Upper lobe of left lung (tissue), 6 donors: ENCODE results near the gene SLC38A5. TPM values are rescaled to one million over a fixed set of nuclear protein-coding genes. Genes with fewer than 3 reads are reported as not detected.

Source experiments
- ATAC-seq, 2 donors: fragments of 200-7000 bp; cut with Tn5 transposase; one replicate each; pipeline ENCODE4 v1.9.1; 2022; ENCODE audit warnings: mild to moderate bottlenecking in 2 of 2, moderate library complexity in 2 of 2; ENCODE audit not compliant: low FRiP score in 2 of 2
- DNase-seq, 2 donors: peaks; one replicate each; pipeline ENCODE4 v3.0.0-alpha.2; 2019 to 2020
- H3K27ac ChIP-seq, 4 donors: fragments of 200-600 bp; sonication (generic); one replicate each; pipeline ENCODE4 v1.5.1; 2016 to 2019
- H3K27me3 ChIP-seq, 4 donors: fragments of 200-600 bp; sonication (generic); one replicate each; pipeline ENCODE4 v1.5.1; 2017 to 2019
- H3K36me3 ChIP-seq, 4 donors: fragments of 200-600 bp; sonication (generic); one replicate each; pipeline ENCODE4 v1.5.1; 2016 to 2019
- H3K4me1 ChIP-seq, 4 donors: fragments of 200-600 bp; sonication (generic); one replicate each; pipeline ENCODE4 v1.5.1; 2018 to 2019
- H3K4me3 ChIP-seq, 4 donors: fragments of 200-600 bp; sonication (generic); one replicate each; pipeline ENCODE4 v1.5.1; 2017 to 2019; ENCODE audit warnings: mild to moderate bottlenecking in 2 of 4, moderate library complexity in 1 of 4
- H3K9me3 ChIP-seq, 4 donors: fragments of 200-600 bp; sonication (generic); one replicate each; pipeline ENCODE4 v1.5.1; 2018 to 2019
- EP300 ChIP-seq, 4 donors: sonication (generic); formaldehyde crosslinking; IDR thresholded peaks; one replicate each; pipeline ENCODE4 v1.5.1; 2017; ENCODE audit warnings: antibody characterized with exemption in 4 of 4, control low read depth in 2 of 4
- POLR2A ChIP-seq, 4 donors: fragments of 450-650 bp; IDR thresholded peaks; one replicate each; pipeline ENCODE4 v1.5.1; 2016 to 2017; ENCODE audit warnings: antibody characterized with exemption in 4 of 4, mild to moderate bottlenecking in 2 of 4
- POLR2AphosphoS5 ChIP-seq, 2 donors: sonication (generic); formaldehyde crosslinking; IDR thresholded peaks; one replicate each; pipeline ENCODE4 v1.5.1; 2017; ENCODE audit warnings: antibody characterized with exemption in 2 of 2
- WGBS, 2 donors: methylation state at CpG; one replicate each; pipeline ENCODE4 v1.1.5; 2017 to 2018; 5-methylcytosine and 5-hydroxymethylcytosine counted together
- total RNA-seq, 6 donors: library from RNA; depleted of rRNA in 4 of 6; stranded (reverse); fragments of >200 nt in 4 of 6; gene quantifications; one replicate each; pipeline versions ENCODE4 v1.1.0 to v1.2.1, GENCODE V29; 2016 to 2021
- TF ChIP-seq, protein P1 (sequence below), 6 experiments: fragments of 450-650 bp in 4 of 6; fragments of 200-600 bp in 2 of 6; sonication (generic) in 2 of 6; IDR thresholded peaks; one replicate each; pipeline ENCODE4 v1.5.1; 2016 to 2019; ENCODE audit warnings: antibody characterized with exemption in 6 of 6
- donor health status: DM: no; HTN: no; CAD: no; lungs with moderate emphysema.
- donor health status: DM: no; HTN: yes; CAD: no; lungs with severe emphysema.

The SLC38A5 gene
- total RNA-seq, 6 donors from 2014 or later: 10.2 to 32.4 (median 17.9) TPM

DNA sequence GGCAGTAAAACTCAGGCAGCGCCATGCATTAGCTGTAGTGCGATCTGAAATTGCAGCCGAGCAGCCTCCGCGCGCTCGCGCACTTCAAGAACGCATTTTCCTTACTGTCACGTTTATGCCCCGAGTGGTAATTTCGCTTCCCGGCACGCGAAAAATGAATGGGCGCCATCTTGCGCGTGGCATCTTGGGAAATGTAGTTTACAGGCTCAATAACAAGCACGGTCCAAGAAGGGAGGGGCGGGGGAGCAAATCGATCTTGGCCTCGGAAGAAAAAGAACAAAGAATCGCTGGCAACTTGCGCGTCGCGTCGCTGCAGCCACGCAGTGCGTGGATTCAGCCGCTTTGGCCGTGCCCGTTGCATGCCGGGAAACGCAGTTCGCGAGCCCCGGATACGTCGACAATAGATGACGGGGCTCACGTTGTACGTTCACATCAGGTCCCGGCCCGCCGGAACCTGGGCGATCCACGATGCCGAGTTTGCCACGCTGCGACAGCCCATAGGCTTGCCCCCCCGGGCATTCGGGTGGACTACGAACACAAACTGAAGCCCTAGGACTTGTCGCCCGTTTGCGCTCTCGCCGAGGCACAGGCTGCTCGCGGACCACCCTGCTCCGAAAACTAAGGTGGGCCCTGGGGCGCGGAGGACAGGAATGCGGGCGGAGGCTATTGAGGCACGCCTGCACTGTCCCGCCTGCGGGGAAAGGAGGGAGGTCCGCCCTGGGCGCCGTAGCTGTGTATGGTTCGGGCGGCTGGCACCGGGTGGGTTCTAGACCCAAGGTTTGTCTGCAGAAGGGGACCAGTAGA is 5.9 kb upstream of the SLC38A5 start, which contains the start of gene FTSJ1:
TSS of gene FTSJ1 (plus strand) at position 426 of the 804 bp plus-strand sequence. CDS start 1,849 bp downstream, outside the sequence.
- TF ChIP-seq EP300 (IDR thresholded peaks at IDR 0.05) (no peak), POLR2A (IDR thresholded peaks at IDR 0.05) (peak in 3 of 4 donors; percentile 46 to 61 (median 54)), POLR2AphosphoS5 (IDR thresholded peaks at IDR 0.05) (peak; percentile 63 to 81)
- TF ChIP-seq, protein P1, sequence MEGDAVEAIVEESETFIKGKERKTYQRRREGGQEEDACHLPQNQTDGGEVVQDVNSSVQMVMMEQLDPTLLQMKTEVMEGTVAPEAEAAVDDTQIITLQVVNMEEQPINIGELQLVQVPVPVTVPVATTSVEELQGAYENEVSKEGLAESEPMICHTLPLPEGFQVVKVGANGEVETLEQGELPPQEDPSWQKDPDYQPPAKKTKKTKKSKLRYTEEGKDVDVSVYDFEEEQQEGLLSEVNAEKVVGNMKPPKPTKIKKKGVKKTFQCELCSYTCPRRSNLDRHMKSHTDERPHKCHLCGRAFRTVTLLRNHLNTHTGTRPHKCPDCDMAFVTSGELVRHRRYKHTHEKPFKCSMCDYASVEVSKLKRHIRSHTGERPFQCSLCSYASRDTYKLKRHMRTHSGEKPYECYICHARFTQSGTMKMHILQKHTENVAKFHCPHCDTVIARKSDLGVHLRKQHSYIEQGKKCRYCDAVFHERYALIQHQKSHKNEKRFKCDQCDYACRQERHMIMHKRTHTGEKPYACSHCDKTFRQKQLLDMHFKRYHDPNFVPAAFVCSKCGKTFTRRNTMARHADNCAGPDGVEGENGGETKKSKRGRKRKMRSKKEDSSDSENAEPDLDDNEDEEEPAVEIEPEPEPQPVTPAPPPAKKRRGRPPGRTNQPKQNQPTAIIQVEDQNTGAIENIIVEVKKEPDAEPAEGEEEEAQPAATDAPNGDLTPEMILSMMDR (IDR thresholded peaks at IDR 0.05): no peak
- Histone ChIP-seq H3K36me3 (peaks cover 0 to 6% (median under 1%) of the 10 kb centered on the region in 4 donors), H3K9me3 (no peaks in the 10 kb centered on the region), H3K4me1 (peaks cover 0 to 15% (median 2%) of the 10 kb centered on the region in 4 donors), H3K4me3 (peak within 1 kb of the TSS; percentile 27 to 79 (median 68)), H3K27me3 (no peaks in the 10 kb centered on the region), H3K27ac (peak within 1 kb of the TSS; percentile 49 to 90 (median 82))
- peak; percentile 85 to 94 for DNase-seq
- ATAC-seq: peak; percentile 93 to 98
- 1 to 39% methylated on average over 14 to 70 of the region's 75 CpGs for WGBS, 2 donors

DNA sequence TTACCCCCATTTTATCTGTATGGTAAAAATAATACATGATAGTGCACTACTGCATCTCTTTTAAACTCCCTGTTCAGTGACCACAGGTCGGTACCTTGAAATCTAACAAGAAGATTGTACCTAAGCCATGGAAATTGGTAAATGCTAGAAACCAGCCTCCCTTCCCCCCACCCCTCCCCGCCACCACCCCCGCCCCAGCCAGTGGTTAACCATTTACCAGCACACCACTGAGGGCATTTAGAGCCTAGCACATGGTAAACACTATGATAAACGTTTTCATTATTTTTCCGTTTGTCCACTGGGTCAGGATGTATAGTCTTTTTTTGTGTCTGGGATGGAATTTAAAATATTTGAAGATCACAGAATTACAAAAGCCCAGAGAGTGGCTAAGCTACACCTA is 5.2 kb upstream of the SLC38A5 start:
- Histone ChIP-seq H3K4me1 (peaks cover 0 to 15% (median 2%) of the 10 kb centered on the region in 4 donors), H3K27me3 (no peaks in the 10 kb centered on the region), H3K4me3 (peak overlapping the region; percentile 16 to 79 (median 68)), H3K36me3 (peaks cover 0 to 2% (median 0%) of the 10 kb centered on the region in 4 donors), H3K9me3 (no peaks in the 10 kb centered on the region), H3K27ac (peak overlapping the region in 3 of 4 donors; percentile 49 to 83 (median 81))
- no peak for TF ChIP-seq POLR2A (IDR thresholded peaks at IDR 0.05)
- TF ChIP-seq POLR2AphosphoS5 (IDR thresholded peaks at IDR 0.05): no peak
- no peak for TF ChIP-seq EP300 (IDR thresholded peaks at IDR 0.05)
- TF ChIP-seq, protein P1 (IDR thresholded peaks at IDR 0.05): no peak
- DNase-seq (no peak), ATAC-seq (no peak)
- 3 to 27% methylated on average over 5 of the region's 5 CpGs for WGBS, 2 donors

DNA sequence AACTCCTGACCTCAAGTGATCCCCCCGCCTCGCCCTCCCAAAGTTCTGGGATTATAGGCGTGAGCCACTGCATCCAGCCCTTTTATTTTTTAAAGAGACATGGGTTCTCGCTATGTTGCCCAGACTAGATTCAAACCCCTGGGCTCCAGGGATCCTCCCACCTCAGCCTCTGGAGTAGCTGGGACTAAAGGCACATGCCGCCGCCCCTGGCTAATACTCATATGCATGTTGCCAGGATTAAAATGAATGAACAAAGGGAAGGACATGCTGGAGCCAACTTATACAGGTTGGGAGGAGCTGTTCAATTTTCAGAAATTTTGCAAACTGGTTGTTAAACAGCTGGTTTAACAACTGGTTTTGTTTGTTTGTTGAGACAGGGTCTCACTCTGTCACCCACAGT is 4.5 kb upstream of the SLC38A5 start:
- Histone ChIP-seq H3K4me1 (peaks cover 0 to 15% (median 2%) of the 10 kb centered on the region in 4 donors), H3K36me3 (no peaks in the 10 kb centered on the region), H3K9me3 (no peaks in the 10 kb centered on the region), H3K4me3 (no peak overlapping the region), H3K27me3 (no peaks in the 10 kb centered on the region), H3K27ac (no peak overlapping the region)
- ATAC-seq (no peak), DNase-seq (no peak)
- no peak for TF ChIP-seq POLR2A (IDR thresholded peaks at IDR 0.05)
- TF ChIP-seq EP300 (IDR thresholded peaks at IDR 0.05): no peak
- TF ChIP-seq POLR2AphosphoS5 (IDR thresholded peaks at IDR 0.05): no peak
- TF ChIP-seq, protein P1 (IDR thresholded peaks at IDR 0.05): no peak
- 89 to 96% methylated on average over 5 to 6 of the region's 6 CpGs for WGBS, 2 donors

DNA sequence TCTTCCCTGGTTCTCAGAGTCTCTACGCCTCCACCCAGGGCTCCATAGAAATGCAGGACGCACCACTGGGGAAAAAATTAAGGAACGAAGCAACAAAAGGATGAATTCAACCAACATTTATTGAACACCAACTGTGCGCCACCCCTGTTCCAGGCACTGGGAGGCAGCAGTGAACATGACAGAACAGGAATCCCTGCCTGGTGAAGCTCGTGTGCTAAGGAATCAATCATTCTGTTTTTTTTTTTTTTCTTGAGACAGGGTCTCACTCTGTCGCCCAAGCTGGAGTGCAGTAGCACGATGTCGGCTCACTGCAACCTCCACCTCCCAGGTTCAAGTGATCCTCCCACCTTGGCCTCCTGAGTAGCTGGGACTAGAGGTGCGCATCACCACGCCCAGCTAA is 4.1 kb upstream of the SLC38A5 start:
- H3K27me3 ChIP-seq: no peaks in the 10 kb centered on the region
- WGBS, 2 donors: 73 to 75% methylated on average over 10 of the region's 10 CpGs
- DNase-seq: no peak
- H3K27ac ChIP-seq: no peak overlapping the region
- no peaks in the 10 kb centered on the region for H3K9me3 ChIP-seq
- H3K36me3 ChIP-seq: no peaks in the 10 kb centered on the region
- peaks cover 0 to 15% (median 2%) of the 10 kb centered on the region in 4 donors for H3K4me1 ChIP-seq
- ATAC-seq: no peak
- H3K4me3 ChIP-seq: no peak overlapping the region
- TF ChIP-seq POLR2AphosphoS5 (IDR thresholded peaks at IDR 0.05) (no peak), EP300 (IDR thresholded peaks at IDR 0.05) (no peak), POLR2A (IDR thresholded peaks at IDR 0.05) (no peak)
- TF ChIP-seq, protein P1 (IDR thresholded peaks at IDR 0.05): no peak
